SK-N-SH treated with all-trans-retinoic acid at 6 μM for 48 hours (cell line): Measurements from ENCODE around the gene GFPT1.

ENCODE experiments used
- ATAC-seq: fragments of 200-7000 bp; cut with Tn5 transposase; 3 replicates; pipeline ENCODE4 v1.9.1; 2020; ENCODE audit warnings: mild to moderate bottlenecking, moderate library complexity
- ARNTL ChIP-seq: fragments of 450-650 bp; formaldehyde crosslinking; IDR thresholded peaks from 2 replicates; pipeline ENCODE4 v1.5.0; 2020; ENCODE audit warnings: low read depth, mild to moderate bottlenecking, moderate library complexity, borderline replicate concordance
- BACH2 ChIP-seq: fragments of 250-450 bp; sonication (Bioruptor Pico); IDR thresholded peaks from 2 replicates; pipeline ENCODE4 v1.9.0; 2021; ENCODE audit warnings: mild to moderate bottlenecking, borderline replicate concordance
- CREB5 ChIP-seq: fragments of 250-450 bp; sonication (Bioruptor Pico); IDR thresholded peaks from 2 replicates; pipeline ENCODE4 v1.5.1; 2020; ENCODE audit warnings: low read depth, mild to moderate bottlenecking, moderate library complexity
- CSDC2 ChIP-seq: fragments of 250-450 bp; sonication (Bioruptor Pico); IDR thresholded peaks from 2 replicates; pipeline ENCODE4 v1.5.0; 2020; ENCODE audit warnings: mild to moderate bottlenecking, moderate library complexity
- CSRNP3 ChIP-seq: fragments of 250-450 bp; sonication (Bioruptor Pico); IDR thresholded peaks from 2 replicates; pipeline ENCODE4 v1.5.1; 2021; ENCODE audit warnings: mild to moderate bottlenecking, moderate library complexity
- ESRRG ChIP-seq: fragments of 250-450 bp; sonication (Bioruptor Pico); IDR thresholded peaks from 2 replicates; pipeline ENCODE4 v1.6.1; 2021; ENCODE audit warnings: mild to moderate bottlenecking
- GLIS3 ChIP-seq: fragments of 250-450 bp; sonication (Bioruptor Pico); IDR thresholded peaks from 2 replicates; pipeline ENCODE4 v1.5.0; 2020; ENCODE audit warnings: mild to moderate bottlenecking, moderate library complexity
- ISL1 ChIP-seq: fragments of 250-450 bp; sonication (Bioruptor Pico); IDR thresholded peaks from 2 replicates; pipeline ENCODE4 v2.1.2; 2022; ENCODE audit warnings: mild to moderate bottlenecking, moderate library complexity
- OSR1 ChIP-seq: fragments of 250-450 bp; sonication (Bioruptor Pico); IDR thresholded peaks from 2 replicates; pipeline ENCODE4 v1.8.0; 2022; ENCODE audit warnings: moderate library complexity, mild to moderate bottlenecking, inconsistent platforms
- PATZ1 ChIP-seq: fragments of 250-450 bp; sonication (Bioruptor Pico); IDR thresholded peaks from 2 replicates; pipeline ENCODE4 v1.8.0; 2020; ENCODE audit warnings: mild to moderate bottlenecking, moderate library complexity, borderline replicate concordance
- POU6F1 ChIP-seq: fragments of 250-450 bp; sonication (Bioruptor Pico); IDR thresholded peaks from 2 replicates; pipeline ENCODE4 v1.8.0; 2021; ENCODE audit warnings: low read depth, mild to moderate bottlenecking, moderate library complexity, borderline replicate concordance
- PPARA ChIP-seq: fragments of 250-450 bp; sonication (Bioruptor Pico); IDR thresholded peaks from 2 replicates; pipeline ENCODE4 v1.5.0; 2020; ENCODE audit warnings: mild to moderate bottlenecking, borderline replicate concordance
- RARB ChIP-seq: fragments of 250-450 bp; sonication (Bioruptor Pico); IDR thresholded peaks from 2 replicates; pipeline ENCODE4 v1.8.0; 2021; ENCODE audit warnings: mild to moderate bottlenecking, moderate library complexity
- SNAI2 ChIP-seq: fragments of 250-450 bp; sonication (Bioruptor Pico); IDR thresholded peaks from 2 replicates; pipeline ENCODE4 v1.5.0; 2020; ENCODE audit warnings: mild to moderate bottlenecking, moderate library complexity
- TOX ChIP-seq: fragments of 250-450 bp; sonication (Bioruptor Pico); IDR thresholded peaks from 2 replicates; pipeline ENCODE4 v1.8.0; 2021; ENCODE audit warnings: mild to moderate bottlenecking, moderate library complexity, borderline replicate concordance
- TSHZ2 ChIP-seq: fragments of 250-450 bp; sonication (Bioruptor Pico); IDR thresholded peaks from 2 replicates; pipeline ENCODE4 v1.5.0; 2020; ENCODE audit warnings: mild to moderate bottlenecking, moderate library complexity
- ZFP3 ChIP-seq: fragments of 250-450 bp; sonication (Bioruptor Pico); IDR thresholded peaks from 2 replicates; pipeline ENCODE4 v1.5.0; 2020; ENCODE audit warnings: mild to moderate bottlenecking, moderate library complexity
- ZFP30 ChIP-seq: fragments of 450-650 bp; formaldehyde crosslinking; IDR thresholded peaks from 2 replicates; pipeline ENCODE4 v1.5.0; 2022; ENCODE audit warnings: mild to moderate bottlenecking, moderate library complexity
- ZNF565 ChIP-seq: fragments of 450-650 bp; formaldehyde crosslinking; conservative IDR thresholded peaks from 2 replicates; pipeline ENCODE4 v1.5.0; 2020; ENCODE audit warnings: low read depth, mild to moderate bottlenecking, moderate library complexity
- ZNF70 ChIP-seq: fragments of 450-650 bp; formaldehyde crosslinking; IDR thresholded peaks from 2 replicates; pipeline ENCODE4 v1.5.0; 2020; ENCODE audit warnings: mild to moderate bottlenecking, moderate library complexity
- ZNF8 ChIP-seq: fragments of 450-650 bp; formaldehyde crosslinking; IDR thresholded peaks from 2 replicates; pipeline ENCODE4 v1.5.0; 2020; ENCODE audit warnings: mild to moderate bottlenecking, moderate library complexity

The GFPT1 gene

GRCh38 chr2:69372767-69373166 is 14.3 kb downstream of the GFPT1 start:
- ATAC-seq: no peak
- TF ChIP-seq BACH2 (CRISPR knock-in tag): no peak
- no peak for TF ChIP-seq CSRNP3 (CRISPR knock-in tag)
- TF ChIP-seq OSR1 (CRISPR knock-in tag): no peak
- no peak for TF ChIP-seq POU6F1 (CRISPR knock-in tag)
- TF ChIP-seq ZNF8 (CRISPR knock-in tag): no peak
- no peak for TF ChIP-seq RARB (CRISPR knock-in tag)
- TF ChIP-seq ZFP30 (CRISPR knock-in tag): no peak
- no peak for TF ChIP-seq ZFP3 (CRISPR knock-in tag)
- TF ChIP-seq PPARA (CRISPR knock-in tag): no peak
- no peak for TF ChIP-seq ZNF565
- no peak for TF ChIP-seq TSHZ2 (CRISPR knock-in tag)
- no peak for TF ChIP-seq ZNF70 (CRISPR knock-in tag)

GRCh38 chr2:69369802-69370201 is 17.2 kb downstream of the GFPT1 start:
- ATAC-seq: no peak
- TF ChIP-seq ZFP3 (CRISPR knock-in tag) (no peak), ARNTL (CRISPR knock-in tag) (no peak), PATZ1 (CRISPR knock-in tag) (no peak), ISL1 (CRISPR knock-in tag) (no peak), ZNF565 (no peak), GLIS3 (CRISPR knock-in tag) (no peak), CREB5 (CRISPR knock-in tag) (no peak), SNAI2 (CRISPR knock-in tag) (no peak), ZNF8 (CRISPR knock-in tag) (no peak)

GRCh38 chr2:69368588-69368987 is 18.4 kb downstream of the GFPT1 start:
- no peak for ATAC-seq
- TF ChIP-seq TSHZ2 (CRISPR knock-in tag): no peak
- TF ChIP-seq PATZ1 (CRISPR knock-in tag): no peak
- no peak for TF ChIP-seq ISL1 (CRISPR knock-in tag)
- no peak for TF ChIP-seq TOX (CRISPR knock-in tag)
- TF ChIP-seq CSDC2 (CRISPR knock-in tag): no peak
- no peak for TF ChIP-seq ESRRG (CRISPR knock-in tag)
- TF ChIP-seq RARB (CRISPR knock-in tag): no peak
- TF ChIP-seq CREB5 (CRISPR knock-in tag): no peak
- TF ChIP-seq ARNTL (CRISPR knock-in tag): no peak
- TF ChIP-seq ZFP30 (CRISPR knock-in tag): no peak
- TF ChIP-seq ZNF70 (CRISPR knock-in tag): no peak
